Transverse colon (tissue), 4 donors: ENCODE measurements around the gene PLEKHA6. TPM values are rescaled to one million over a fixed set of nuclear protein-coding genes. Genes with fewer than 3 reads are reported as not detected.

Experiments
- DNase-seq: peaks from one replicate; pipeline ENCODE4 v3.0.0-alpha.2; 2019
- H3K27ac ChIP-seq, 4 donors: fragments of 200-600 bp; sonication (generic); 2 replicates each; pipeline ENCODE4 v1.5.1; 2016 to 2018; ENCODE audit warnings: inconsistent platforms in 4 of 4
- H3K27me3 ChIP-seq: fragments of 200-600 bp; sonication (generic); 2 replicates; pipeline ENCODE4 v1.5.1; 2017; ENCODE audit warnings: inconsistent platforms
- H3K36me3 ChIP-seq, 4 donors: fragments of 200-600 bp; sonication (generic); 2 replicates each; pipeline ENCODE4 v1.5.1; 2017 to 2019; ENCODE audit warnings: inconsistent platforms in 4 of 4
- H3K4me1 ChIP-seq, 4 donors: fragments of 200-600 bp; sonication (generic); 2 replicates each; pipeline ENCODE4 v1.5.1; 2017 to 2020; ENCODE audit warnings: inconsistent platforms in 4 of 4
- H3K4me3 ChIP-seq, 4 donors: fragments of 200-600 bp; sonication (generic); 1 replicate in 1 of 4; 2 replicates in 3 of 4; pipeline versions ENCODE4 v1.5.1 to v1.6.1; 2017 to 2019; ENCODE audit warnings: inconsistent platforms in 4 of 4
- H3K9me3 ChIP-seq, 2 donors: fragments of 200-600 bp; sonication (generic); 2 replicates each; pipeline ENCODE4 v1.5.1; 2017 to 2019; ENCODE audit warnings: inconsistent platforms in 2 of 2
- EP300 ChIP-seq: sonication (generic); formaldehyde crosslinking; IDR thresholded peaks from one replicate; pipeline ENCODE4 v1.6.1; 2017; ENCODE audit warnings: antibody characterized with exemption, low read depth
- POLR2A ChIP-seq: fragments of 450-650 bp; IDR thresholded peaks from one replicate; pipeline ENCODE4 v1.6.1; 2016; ENCODE audit warnings: antibody characterized with exemption, mild to moderate bottlenecking, moderate library complexity
- POLR2AphosphoS5 ChIP-seq, 3 donors: sonication (generic); formaldehyde crosslinking; IDR thresholded peaks; one replicate each; pipeline ENCODE4 v1.6.1; 2016; ENCODE audit warnings: antibody characterized with exemption in 3 of 3
- WGBS, 2 donors: methylation state at CpG; one replicate each; pipeline ENCODE4 v1.1.5; 2018; ENCODE audit warnings: low coverage in 1 of 2; 5-methylcytosine and 5-hydroxymethylcytosine counted together
- in situ Hi-C, 4 donors: fragments of 200-750 bp; cut with MboI; loops; one replicate each; pipeline versions ENCODE4 v1.15.0 to v1.15.1; 2017; ENCODE audit warnings: low sequenced_read_pairs in 3 of 4, low pct_ligation_motif_present in 1 of 4, low pct_unique_long_range_greater_than_20kb in 1 of 4
- intact Hi-C: fragments of 100-400 bp; cut with DNase I; formaldehyde crosslinking; loops from one replicate; pipeline ENCODE4 v1.15.1; 2023; ENCODE audit warnings: low total_unique reads
- total RNA-seq, 4 donors: library from RNA; depleted of rRNA; stranded (reverse); fragments of >200 nt; gene quantifications; one replicate each; pipeline ENCODE4 v1.1.0, GENCODE V29; 2016
- TF ChIP-seq, protein P1 (sequence below), 5 experiments: fragments of 200-600 bp in 3 of 5; fragments of 450-650 bp in 2 of 5; sonication (generic) in 3 of 5; IDR thresholded peaks; 1 replicate in 2 of 5; 2 replicates in 3 of 5; pipeline ENCODE4 v1.5.1; 2016 to 2017; ENCODE audit warnings: antibody characterized with exemption in 5 of 5, inconsistent platforms in 3 of 5, mild to moderate bottlenecking in 2 of 5, moderate library complexity in 1 of 5

The PLEKHA6 gene
- total RNA-seq, 4 donors from 2014 or later = 58.7 to 209 (median 97.9) TPM

DNA sequence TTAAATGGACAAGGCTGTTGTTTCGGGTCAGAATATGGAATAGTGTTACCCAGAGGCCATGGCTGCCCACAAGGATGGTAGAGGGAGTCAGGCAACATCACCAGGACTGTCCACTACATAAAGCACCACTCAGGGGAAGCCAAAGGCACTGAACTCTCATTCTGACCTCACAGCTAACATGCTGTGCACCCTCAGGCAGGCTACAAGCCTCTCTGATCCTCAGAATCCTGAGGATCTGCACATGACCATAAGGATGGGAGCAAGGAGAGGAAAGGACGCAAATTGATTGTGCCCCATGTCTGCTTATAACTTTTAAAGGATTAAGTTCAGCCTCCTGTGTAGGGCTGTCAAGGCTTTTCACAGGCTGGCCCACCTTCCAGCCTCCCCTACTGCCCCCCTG, 38.7 kb downstream of the PLEKHA6 start:
- intact Hi-C loops = no loop called here
- in situ Hi-C loops = no loop called here
- no peak for DNase-seq
- Histone ChIP-seq H3K27me3 (no peaks in the 10 kb centered on the region), H3K4me1 (peaks cover 0 to 42% (median 12%) of the 10 kb centered on the region in 4 donors), H3K9me3 (no peaks in the 10 kb centered on the region), H3K4me3 (no peak overlapping the region), H3K36me3 (no peaks in the 10 kb centered on the region), H3K27ac (peak overlapping the region; percentile 47 to 73 (median 64))
- TF ChIP-seq, protein P1, sequence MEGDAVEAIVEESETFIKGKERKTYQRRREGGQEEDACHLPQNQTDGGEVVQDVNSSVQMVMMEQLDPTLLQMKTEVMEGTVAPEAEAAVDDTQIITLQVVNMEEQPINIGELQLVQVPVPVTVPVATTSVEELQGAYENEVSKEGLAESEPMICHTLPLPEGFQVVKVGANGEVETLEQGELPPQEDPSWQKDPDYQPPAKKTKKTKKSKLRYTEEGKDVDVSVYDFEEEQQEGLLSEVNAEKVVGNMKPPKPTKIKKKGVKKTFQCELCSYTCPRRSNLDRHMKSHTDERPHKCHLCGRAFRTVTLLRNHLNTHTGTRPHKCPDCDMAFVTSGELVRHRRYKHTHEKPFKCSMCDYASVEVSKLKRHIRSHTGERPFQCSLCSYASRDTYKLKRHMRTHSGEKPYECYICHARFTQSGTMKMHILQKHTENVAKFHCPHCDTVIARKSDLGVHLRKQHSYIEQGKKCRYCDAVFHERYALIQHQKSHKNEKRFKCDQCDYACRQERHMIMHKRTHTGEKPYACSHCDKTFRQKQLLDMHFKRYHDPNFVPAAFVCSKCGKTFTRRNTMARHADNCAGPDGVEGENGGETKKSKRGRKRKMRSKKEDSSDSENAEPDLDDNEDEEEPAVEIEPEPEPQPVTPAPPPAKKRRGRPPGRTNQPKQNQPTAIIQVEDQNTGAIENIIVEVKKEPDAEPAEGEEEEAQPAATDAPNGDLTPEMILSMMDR (IDR thresholded peaks at IDR 0.05) = no peak
- no peak for TF ChIP-seq POLR2A
- no peak for TF ChIP-seq POLR2AphosphoS5 (IDR thresholded peaks at IDR 0.05)
- no peak for TF ChIP-seq EP300
- WGBS, 2 donors = 78% methylated on average over 2 of the region's 2 CpGs; no CpG with 5 or more reads in 1 of the 2 donors

DNA sequence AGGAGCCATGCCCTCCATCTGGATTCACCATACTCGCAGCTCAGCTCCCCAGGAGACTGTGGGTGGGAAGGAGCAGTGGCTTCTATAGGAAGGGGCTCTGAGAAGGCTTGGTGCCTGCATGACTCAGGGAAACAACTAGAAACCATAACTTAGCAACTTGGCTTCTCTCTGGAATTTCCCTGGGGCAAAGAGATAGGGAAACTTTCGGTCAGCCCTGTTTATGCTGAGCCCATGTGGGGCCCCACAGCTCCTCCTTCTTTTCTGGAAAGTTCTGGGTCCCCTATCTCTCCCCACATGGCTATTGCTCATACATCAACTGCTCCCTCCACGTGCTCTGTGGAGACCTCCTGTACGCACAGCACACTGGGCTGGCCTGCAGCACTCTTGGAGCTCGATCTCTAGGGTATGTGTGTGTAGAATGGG, 39.3 kb downstream of the PLEKHA6 start:
- H3K4me3 ChIP-seq = no peak overlapping the region
- peak overlapping the region; percentile 47 to 73 (median 64) for H3K27ac ChIP-seq
- peaks cover 0 to 42% (median 12%) of the 10 kb centered on the region in 4 donors for H3K4me1 ChIP-seq
- 71% methylated on average over 5 of the region's 5 CpGs; no CpG with 5 or more reads in 1 of the 2 donors for WGBS, 2 donors
- H3K27me3 ChIP-seq = no peaks in the 10 kb centered on the region
- no peak for DNase-seq
- TF ChIP-seq, protein P1 (IDR thresholded peaks at IDR 0.05) = no peak
- TF ChIP-seq POLR2AphosphoS5 (IDR thresholded peaks at IDR 0.05) (no peak), POLR2A (no peak), EP300 (no peak)
- no peaks in the 10 kb centered on the region for H3K36me3 ChIP-seq
- in situ Hi-C loops = no loop called here
- intact Hi-C loops = no loop called here
- no peaks in the 10 kb centered on the region for H3K9me3 ChIP-seq

DNA sequence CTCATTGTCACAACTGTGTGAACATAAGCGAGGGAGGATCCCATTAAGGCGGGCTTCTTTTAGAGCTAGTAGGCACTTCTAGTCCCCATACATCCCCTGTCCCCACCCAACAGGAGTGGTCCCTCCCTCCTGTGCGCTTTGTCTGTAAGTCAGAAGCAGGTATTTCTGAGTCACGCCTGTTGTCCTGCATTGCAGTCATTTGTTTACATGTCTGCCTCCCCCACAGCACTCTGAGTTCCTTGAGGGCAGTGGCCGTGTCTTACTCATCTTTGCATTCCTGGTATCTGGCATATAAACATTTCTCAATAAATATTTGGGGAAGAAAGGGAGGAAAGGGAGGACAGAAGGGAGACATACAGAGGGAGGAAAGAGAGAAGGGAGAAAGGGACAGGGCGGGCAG, 40.3 kb downstream of the PLEKHA6 start:
- no peaks in the 10 kb centered on the region for H3K27me3 ChIP-seq
- 67 to 83% methylated on average over 1 to 6 of the region's 6 CpGs for WGBS, 2 donors
- H3K9me3 ChIP-seq = no peaks in the 10 kb centered on the region
- H3K36me3 ChIP-seq = no peaks in the 10 kb centered on the region
- intact Hi-C loops = no loop called here
- DNase-seq = peak; percentile 43
- H3K4me3 ChIP-seq = no peak overlapping the region
- peak overlapping the region; percentile 47 to 73 (median 64) for H3K27ac ChIP-seq
- in situ Hi-C loops = no loop called here
- TF ChIP-seq, protein P1 (IDR thresholded peaks at IDR 0.05) = no peak
- TF ChIP-seq POLR2AphosphoS5 (IDR thresholded peaks at IDR 0.05) (peak; percentile 14 to 66 (median 65)), POLR2A (no peak)
- H3K4me1 ChIP-seq = peaks cover 0 to 41% (median 12%) of the 10 kb centered on the region in 4 donors

DNA sequence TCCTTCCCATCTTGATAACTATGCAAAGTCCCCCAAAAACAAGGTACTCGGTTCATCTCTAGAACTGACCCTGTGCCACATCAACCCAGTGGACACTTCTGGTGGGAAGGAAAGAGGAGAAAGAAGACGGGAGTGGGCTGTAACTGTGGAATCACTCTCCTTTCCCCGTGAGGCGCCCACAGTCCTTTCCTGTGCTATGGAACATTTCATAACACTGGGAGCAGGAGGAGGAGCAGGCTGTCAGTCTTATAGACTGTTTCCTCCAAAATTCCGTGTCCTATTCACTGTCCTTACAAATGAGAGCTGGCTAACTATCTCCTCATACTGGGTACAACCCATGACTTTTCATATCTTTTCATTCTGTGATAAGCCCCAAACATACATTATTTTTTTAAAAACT, 40.7 kb downstream of the PLEKHA6 start:
- no peak for DNase-seq
- no peaks in the 10 kb centered on the region for H3K36me3 ChIP-seq
- peak overlapping the region; percentile 47 to 73 (median 64) for H3K27ac ChIP-seq
- peaks cover 0 to 44% (median 12%) of the 10 kb centered on the region in 4 donors for H3K4me1 ChIP-seq
- no peaks in the 10 kb centered on the region for H3K27me3 ChIP-seq
- in situ Hi-C loops = no loop called here
- no peak overlapping the region for H3K4me3 ChIP-seq
- TF ChIP-seq POLR2AphosphoS5 (IDR thresholded peaks at IDR 0.05) (no peak), EP300 (no peak), POLR2A (no peak)
- TF ChIP-seq, protein P1 (IDR thresholded peaks at IDR 0.05) = no peak
- intact Hi-C loops = no loop called here
- no peaks in the 10 kb centered on the region for H3K9me3 ChIP-seq
- WGBS, 2 donors = 79 to 83% methylated on average over 5 of the region's 5 CpGs
